ENCODE measurements around the gene TNFRSF1B.
A peak's percentile ranks its signal among the peaks of the same experiment; 100 is the strongest.

TNFRSF1B gene

DNA sequence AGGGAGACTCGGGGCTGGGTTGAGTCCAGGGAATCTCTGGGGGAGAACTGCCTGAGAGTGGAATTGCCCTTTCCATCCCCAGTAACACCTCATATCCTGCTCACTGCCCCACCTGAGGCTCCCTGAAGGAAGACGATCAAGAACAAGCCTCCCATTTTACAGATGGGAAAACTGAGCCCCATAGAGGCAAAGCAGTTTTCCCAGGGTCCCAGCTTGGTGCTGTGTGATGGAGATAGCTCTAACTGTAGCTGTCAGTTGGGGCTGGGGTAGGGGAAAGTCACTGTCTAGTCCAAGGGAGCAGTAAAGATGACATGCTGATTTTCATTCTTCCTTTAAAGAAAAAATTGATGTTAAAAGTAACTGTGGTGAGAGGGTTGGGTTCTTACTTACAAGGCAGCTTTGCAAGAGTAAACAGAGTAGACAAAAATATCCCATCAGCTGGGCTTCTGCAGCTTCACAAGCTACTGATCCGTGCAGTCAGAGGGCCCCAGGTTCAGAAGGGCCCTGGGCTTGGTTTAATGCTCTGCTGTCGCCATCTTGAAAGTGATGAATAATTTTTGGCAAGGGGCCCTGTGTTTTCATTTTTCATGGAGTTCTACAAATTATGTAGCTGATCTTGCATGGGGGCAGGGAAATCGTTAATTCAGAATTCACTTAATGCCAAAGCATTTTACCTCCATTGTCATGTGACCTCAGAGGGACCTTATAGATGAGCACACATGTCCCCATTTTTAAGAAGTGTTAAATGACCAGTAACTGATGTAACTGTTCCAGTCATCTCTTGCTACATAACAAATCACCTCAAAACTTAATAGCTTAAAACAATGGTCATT, 17.6 kb upstream of the TNFRSF1B start:
- TF ChIP-seq, protein P1, sequence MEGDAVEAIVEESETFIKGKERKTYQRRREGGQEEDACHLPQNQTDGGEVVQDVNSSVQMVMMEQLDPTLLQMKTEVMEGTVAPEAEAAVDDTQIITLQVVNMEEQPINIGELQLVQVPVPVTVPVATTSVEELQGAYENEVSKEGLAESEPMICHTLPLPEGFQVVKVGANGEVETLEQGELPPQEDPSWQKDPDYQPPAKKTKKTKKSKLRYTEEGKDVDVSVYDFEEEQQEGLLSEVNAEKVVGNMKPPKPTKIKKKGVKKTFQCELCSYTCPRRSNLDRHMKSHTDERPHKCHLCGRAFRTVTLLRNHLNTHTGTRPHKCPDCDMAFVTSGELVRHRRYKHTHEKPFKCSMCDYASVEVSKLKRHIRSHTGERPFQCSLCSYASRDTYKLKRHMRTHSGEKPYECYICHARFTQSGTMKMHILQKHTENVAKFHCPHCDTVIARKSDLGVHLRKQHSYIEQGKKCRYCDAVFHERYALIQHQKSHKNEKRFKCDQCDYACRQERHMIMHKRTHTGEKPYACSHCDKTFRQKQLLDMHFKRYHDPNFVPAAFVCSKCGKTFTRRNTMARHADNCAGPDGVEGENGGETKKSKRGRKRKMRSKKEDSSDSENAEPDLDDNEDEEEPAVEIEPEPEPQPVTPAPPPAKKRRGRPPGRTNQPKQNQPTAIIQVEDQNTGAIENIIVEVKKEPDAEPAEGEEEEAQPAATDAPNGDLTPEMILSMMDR (IDR thresholded peaks at IDR 0.05; ENCODE audit: extremely low read depth, insufficient read depth, missing control alignments) = no peak
- in situ Hi-C loops (cut with MboI; ENCODE audit: low pct_unique_long_range_greater_than_20kb, low sequenced_read_pairs, unreplicated experiment) = loop anchor here (25.0 kb wide), 1 partner anchor 463 kb away; the partner anchor contains the start of gene DHRS3
- DNase-seq (ENCODE audit: low spot score) = peak; percentile 70

DNA sequence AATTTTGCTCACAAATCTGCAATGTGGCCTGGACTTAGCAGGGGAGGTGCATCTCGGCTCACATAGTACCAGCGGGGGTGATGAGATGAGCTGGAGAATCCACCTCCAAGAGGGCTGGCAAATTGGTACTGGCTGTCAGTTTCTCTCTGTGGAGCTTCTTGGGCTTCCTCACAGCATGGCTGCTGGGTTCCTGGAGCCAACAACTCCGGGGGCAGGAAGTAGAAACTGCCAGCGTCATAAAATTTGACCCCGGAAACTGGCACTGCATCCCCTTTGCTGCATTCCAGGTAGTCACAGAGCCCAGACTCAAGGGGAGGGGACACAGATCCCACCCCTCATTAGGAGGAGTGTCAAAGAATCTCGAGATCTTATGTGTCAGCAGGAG, 17.0 kb upstream of the TNFRSF1B start:
- TF ChIP-seq, protein P1 (IDR thresholded peaks at IDR 0.05; ENCODE audit: extremely low read depth, insufficient read depth, missing control alignments) = no peak
- DNase-seq (ENCODE audit: low spot score) = no peak
- in situ Hi-C loops (cut with MboI; ENCODE audit: low pct_unique_long_range_greater_than_20kb, low sequenced_read_pairs, unreplicated experiment) = loop anchor here (25.0 kb wide), 1 partner anchor 463 kb away; the partner anchor contains the start of gene DHRS3

DNA sequence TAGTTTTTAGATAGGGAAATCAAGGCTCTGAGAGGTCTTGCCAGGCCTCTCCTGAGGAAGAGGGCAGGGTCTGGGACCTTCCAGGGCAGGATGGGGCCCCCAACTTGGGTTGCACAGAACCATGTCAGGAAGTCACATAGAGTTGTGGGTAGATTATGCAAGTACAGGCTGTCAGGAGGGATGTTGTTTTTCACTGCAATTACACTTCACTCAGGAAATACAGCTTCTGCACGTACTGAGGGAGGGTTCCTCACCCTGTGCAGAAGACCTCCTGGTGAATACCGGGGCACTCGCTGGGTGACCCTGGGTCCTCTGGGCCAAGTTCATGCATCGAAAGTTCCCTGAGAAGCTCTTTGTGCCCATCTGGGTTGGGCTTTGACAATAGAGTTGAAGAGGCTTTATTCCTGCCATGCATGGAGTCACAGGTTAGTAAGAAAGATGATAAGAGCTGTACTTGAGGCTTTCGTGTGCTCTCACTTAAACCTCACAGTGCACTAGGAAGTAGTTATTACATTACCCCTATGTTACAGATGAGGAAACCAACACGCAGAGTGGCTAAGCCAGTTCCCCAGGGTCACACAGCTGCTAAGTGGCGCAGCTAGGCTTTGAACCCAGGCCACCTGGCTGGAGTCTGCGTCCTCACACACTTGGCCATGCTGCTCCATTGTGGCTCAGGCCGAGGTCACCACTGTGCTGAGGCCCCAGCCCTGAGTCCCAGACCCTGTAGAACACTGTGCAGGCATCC, 16.2 kb upstream of the TNFRSF1B start:
- TF ChIP-seq, protein P1 (IDR thresholded peaks at IDR 0.05; ENCODE audit: extremely low read depth, insufficient read depth, missing control alignments) = no peak
- in situ Hi-C loops (cut with MboI; ENCODE audit: low pct_unique_long_range_greater_than_20kb, low sequenced_read_pairs, unreplicated experiment) = no loop called here
- no peak for DNase-seq (ENCODE audit: low spot score)

DNA sequence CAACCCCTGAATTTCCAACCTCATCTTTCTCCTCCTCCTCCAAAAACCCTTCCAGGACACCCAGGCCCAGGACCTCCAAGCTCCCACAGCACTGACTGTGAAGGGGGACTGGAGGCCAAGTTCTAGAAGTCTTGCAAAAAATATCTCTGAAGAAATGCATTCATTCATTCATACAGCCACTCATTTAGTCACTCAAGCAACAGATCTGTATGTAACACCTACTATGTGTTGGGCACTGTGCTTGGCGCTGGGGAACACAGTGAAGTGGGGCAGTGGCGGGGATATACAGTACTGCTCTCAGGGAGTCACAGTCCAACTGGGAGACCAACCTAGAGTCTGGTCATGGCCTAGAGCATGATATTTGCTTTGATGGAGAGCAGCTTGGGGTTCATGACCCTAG, 15.3 kb upstream of the TNFRSF1B start:
- in situ Hi-C loops (cut with MboI; ENCODE audit: low pct_unique_long_range_greater_than_20kb, low sequenced_read_pairs, unreplicated experiment) = no loop called here
- TF ChIP-seq, protein P1 (IDR thresholded peaks at IDR 0.05; ENCODE audit: extremely low read depth, insufficient read depth, missing control alignments) = no peak
- no peak for DNase-seq (ENCODE audit: low spot score)

DNA sequence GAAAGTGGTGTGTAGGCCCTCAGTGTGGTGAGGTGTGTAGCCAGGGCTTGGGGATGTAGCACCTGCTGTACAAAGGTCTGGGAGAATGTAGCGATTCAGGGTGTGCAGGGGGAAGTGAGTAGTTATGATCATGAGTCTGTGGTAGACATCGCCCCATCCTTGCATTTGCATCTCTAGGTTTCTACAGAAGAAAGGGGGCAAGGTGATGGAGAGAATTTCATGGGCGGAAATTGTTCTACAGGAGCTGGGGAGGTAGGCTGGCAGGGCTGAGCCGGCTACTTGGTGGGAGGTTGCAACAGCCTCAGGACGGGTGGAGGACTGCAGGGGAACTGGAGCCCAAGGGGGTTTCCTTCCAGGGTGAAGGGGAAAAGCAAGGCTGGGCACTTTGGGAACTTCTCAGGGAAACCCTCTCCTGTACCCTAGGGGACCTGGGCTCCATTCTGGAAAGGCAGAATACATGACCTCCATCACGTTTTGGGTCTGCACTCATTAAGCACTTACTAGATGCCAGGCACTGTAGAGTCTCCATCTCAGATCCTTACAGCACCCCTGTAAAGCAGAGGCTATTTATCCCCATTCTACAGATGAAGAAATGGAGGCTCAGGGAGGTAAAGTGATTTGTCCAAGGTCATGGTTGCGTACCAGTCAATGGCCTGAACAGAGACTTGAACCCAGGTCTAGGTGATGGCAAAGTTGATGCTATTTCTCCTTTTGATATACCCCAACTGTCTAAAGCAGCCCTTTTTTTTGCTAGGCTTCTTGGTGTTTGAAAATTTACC, 14.5 kb upstream of the TNFRSF1B start:
- DNase-seq (ENCODE audit: low spot score) = peak; percentile 79
- TF ChIP-seq, protein P1 (IDR thresholded peaks at IDR 0.05; ENCODE audit: extremely low read depth, insufficient read depth, missing control alignments) = no peak
- in situ Hi-C loops (cut with MboI; ENCODE audit: low pct_unique_long_range_greater_than_20kb, low sequenced_read_pairs, unreplicated experiment) = no loop called here

DNA sequence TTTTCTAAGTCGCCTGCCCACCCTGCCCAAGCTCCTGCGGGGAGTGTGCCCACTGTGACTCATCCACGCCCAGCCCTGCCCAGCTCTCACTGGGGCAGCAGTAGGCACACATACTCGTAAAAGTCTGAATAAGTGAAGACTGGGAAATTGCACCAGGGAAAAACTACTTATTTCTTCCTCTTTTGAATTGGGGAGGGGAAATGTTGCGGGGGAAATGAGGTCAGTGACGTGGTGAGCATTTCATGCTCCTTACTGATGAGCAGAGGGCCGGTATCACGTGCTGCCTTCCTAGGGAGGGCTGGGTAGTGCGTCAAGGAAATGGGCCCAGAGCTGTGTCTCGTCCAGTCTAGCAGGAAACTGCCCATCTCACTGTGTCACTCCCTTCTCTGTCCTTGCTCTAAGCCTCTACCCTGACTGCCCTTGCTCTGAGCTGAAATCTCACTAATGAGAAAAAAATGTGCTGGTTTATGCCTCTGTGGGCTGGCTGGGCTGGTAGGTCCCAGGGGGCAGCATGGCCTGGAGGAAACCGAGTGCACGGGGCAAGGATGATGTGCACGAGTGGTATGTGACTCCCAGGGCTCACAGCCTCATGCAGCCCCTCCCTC, 13.5 kb upstream of the TNFRSF1B start:
- TF ChIP-seq, protein P1 (IDR thresholded peaks at IDR 0.05; ENCODE audit: extremely low read depth, insufficient read depth, missing control alignments) = no peak
- in situ Hi-C loops (cut with MboI; ENCODE audit: low pct_unique_long_range_greater_than_20kb, low sequenced_read_pairs, unreplicated experiment) = no loop called here
- no peak for DNase-seq (ENCODE audit: low spot score)

Measured in GM13977 (cell line).